Stimulated activated CD4-positive, alpha-beta T cell treated with anti-CD3 and anti-CD28 coated beads, Interleukin-1b, Interleukin-23, amount 100 ng/mL, for 24 hours (primary cell): ENCODE results near the gene ZSWIM4.
"Not testable (repeated sequence)": the region's sequence is repeated elsewhere in the genome, so short reads cannot be mapped to it uniquely, and the experiment has no call there.

Source experiments
- DNase-seq, 4 experiments: peaks; one replicate each; pipeline ENCODE4 v3.0.0-alpha.2; 2020; ENCODE audit warnings: low read depth in 4 of 4, low spot score in 1 of 4

The ZSWIM4 gene

DNA sequence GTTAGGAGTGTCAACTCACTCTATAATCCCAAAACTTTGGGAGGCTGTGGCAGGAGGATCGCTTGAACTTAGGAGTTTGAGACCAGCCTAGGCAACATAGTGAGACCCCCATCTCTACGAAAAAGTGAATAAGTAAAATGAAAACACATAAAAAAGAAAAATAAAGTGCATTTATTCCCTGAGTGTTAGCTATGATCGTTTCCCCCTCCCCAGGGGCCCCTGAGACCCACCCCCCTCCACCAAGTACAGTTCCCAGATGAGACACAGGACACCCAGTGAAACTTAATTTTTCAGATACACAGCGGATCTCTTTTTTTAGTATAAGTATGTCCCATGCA is 53.1 kb downstream of the ZSWIM4 start:
- DNase-seq = no peak

DNA sequence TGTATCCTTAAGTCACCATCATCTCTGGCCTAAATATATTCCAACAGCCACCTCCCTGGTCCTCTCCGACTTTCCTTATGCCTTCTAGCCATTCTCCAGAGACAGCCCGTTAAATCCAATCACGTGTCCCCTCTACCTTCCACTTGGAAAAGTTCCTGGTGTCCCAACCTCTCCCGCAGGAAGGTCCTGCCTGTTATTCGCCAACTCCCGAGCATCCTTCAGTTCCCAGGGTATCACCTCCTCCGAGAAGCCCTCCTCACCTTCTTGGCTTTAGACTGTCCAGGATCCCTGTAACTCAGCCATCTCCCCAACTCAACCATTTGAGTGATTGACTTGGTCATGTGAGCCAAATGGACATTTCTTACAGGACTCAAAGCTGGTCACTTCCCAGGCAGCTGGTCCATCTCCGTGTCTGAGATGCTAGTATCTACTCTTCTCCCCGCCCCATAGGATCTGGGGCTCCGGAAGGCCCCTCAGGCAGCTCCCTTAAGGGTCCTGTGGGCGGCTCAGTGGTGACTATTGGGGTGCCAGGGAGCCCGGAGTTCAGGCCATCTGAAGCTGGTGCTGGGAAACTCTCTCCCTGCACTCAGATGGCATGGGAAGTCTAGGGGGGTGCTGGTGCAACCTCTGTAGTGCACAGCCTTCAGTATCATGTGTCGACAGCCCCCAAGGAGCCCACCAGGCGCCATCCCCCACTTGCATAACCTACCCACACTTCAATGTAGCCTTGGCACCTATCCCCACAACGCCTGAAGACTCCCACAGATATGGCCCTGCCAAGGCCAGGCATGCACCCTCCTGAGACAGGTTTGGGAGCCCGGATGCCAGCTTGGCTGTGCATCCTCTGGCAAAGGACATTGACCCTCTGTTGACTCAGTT is 53.8 kb downstream of the ZSWIM4 start:
- no peak for DNase-seq

DNA sequence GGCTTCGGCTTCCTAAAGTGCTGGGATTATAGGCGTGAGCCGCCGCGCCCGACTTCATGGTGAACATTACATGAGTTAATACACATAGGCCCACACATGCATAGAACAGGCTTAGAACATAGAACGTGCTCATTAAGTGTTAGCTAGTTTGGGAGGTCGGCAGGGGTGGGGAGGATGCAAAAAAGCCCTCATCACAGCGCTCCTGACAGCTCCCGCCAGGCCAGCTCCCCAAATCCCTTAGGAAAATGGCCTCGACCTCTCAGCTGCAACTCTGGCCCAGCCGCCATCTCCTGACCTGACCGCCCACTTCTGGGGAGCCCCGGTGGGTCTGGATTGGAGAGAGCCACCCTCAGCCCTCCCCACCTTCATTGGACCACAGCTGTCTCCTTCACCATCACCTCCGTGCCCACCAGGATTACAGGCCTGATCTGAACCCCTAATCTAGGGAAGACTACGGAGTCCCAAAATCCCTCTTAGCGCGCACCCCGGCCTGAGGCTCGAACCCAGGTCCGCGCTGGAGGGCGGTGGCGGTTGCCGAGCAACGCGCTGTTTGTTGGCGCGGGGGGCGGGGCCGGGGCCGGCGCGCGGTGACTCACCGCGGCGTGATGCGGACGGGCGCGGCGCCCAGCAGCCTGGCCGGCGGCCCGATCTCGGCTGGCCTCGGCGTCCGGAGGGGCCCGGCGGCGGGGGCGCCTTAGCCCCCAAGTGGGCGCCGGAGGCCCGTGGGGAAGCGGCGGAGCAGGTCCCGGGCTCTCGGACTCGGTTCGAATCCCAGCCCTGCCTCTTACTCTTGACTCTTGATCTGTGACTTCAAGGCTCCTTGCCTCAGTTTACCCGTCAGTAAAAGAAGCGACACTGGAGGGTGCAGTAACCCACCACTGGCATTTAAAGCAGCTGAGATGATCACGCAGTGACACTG is 55.0 kb downstream of the ZSWIM4 start:
- DNase-seq = peak in 2 of 4 experiments; percentile 51 to 67

DNA sequence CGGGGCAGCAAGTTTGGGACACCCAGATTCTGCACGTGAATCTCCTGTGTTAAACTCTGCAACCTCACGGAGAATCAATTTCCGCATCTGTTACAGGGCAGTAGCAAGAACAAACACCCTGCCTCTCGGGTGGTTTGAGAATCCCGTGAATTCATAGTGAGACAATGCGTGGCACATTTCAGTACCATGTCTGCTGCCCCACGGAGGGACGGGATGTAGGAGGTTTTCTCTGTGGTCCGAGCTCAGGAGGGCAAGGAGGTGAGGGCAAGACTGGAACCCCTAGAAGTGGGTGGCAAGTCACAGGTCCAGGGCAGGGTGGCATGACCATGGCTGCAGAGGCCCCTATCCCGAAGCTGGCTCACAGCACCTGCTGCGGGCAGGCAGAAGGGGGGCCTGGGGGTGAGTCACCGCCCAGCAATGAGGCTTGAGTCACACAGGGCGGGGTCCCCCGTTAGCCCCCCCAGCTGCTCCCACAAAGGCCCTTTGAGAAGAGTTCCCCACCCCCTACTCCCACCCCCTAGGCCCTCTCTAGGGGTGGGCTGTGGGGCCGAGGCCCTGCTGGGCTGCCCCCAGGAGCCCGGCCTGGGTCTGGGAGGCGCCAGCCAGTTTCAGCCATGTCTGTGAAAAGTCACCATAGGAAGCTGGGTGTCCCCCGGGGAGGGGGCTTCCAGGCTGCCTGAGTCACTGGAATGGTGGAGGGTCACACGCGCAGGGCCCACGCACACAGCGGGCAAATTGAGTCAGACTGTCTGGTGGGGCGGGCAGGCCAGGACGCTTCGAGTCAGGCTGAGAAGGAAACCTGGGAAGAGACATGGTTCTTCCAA is 55.9 kb downstream of the ZSWIM4 start:
- peak in 1 of 4 experiments; percentile 47 for DNase-seq

DNA sequence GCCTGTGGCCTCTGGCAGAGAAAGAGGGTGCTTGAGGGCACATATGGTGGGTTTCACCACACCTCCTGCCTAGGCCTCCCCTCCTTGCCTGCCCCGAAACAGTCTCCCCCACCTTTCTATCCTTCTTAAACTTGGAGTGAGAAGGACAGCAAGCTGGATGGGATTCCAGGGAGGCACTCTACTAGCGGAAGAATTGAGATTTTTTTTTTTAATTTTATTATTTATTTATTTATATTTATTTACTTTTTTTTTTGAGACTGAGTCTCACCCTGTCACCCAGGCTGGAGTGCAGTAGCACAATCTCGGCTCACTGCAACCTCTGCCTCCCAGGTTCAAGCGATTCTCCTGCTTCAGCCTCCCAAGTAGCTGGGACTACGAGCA is 56.5 kb downstream of the ZSWIM4 start:
- DNase-seq = not testable (repeated sequence)

DNA sequence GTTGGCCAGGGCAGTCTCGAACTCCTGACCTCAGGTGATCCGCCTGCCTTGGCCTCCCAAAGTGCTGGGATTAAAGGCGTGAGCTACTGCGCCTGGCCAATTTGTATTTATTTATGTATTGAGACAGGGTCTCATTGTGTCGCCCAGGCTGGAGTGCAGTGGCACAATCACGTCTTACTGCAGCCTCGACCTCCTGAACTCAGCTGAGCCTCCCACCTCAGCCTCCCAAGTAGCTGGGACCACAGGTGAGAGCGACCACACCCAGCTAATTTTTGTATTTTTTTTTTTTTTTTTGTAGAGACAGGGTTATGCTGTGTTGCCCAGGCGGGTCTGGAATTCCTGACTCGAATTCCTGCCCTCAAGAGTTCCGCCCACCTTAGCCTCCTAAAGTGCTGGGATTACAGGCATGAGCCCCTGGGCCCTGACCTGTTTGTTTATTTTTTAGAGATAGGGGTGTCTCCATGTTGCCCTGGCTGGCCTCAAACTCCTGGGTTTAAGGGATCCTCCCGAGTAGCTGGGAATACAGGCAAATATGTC is 57.0 kb downstream of the ZSWIM4 start:
- DNase-seq = not testable (repeated sequence)

DNA sequence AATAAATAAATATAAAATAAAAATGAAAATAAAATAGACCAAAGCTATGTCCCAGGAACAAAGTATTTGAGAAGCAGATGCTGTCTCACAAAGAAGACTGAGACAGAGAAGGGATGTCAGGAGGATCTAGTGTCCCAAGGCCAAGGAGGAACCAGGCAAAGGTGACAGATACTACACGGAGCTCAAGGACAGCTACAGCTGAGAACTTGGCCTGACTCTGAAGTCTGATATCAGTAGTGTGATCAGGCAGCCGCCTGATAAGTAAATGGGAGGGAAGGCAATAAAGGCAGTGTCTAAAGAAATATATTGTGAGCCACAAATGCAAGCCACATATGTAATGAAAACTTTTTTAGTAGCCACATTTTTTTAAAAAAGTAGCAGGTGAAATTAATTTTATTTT is 61.3 kb downstream of the ZSWIM4 start:
- DNase-seq = no peak

DNA sequence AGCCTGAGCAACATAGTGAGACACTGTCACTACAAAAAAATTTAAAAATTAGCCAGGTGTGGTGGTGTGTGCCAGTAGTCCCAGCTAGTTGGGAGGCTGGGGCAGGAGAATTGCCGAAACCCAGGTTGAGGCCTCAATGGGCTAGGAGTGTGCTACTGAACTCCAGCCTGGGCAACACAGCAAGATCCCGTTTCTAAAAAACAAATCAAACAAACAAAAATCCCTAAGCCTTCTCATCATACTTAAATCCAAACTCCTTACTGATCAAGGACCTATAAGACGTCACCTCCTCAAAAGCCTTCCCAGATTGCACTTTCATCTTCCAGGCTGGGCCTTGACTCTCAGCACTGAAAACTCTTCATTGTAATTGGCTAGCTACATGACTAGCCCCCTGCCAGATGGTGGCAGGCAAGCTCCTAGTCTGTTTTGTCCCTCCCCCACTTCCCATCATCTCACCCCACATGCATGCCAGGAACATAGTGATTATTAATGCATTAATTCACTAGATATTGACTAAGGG is 64.2 kb downstream of the ZSWIM4 start:
- no peak for DNase-seq

DNA sequence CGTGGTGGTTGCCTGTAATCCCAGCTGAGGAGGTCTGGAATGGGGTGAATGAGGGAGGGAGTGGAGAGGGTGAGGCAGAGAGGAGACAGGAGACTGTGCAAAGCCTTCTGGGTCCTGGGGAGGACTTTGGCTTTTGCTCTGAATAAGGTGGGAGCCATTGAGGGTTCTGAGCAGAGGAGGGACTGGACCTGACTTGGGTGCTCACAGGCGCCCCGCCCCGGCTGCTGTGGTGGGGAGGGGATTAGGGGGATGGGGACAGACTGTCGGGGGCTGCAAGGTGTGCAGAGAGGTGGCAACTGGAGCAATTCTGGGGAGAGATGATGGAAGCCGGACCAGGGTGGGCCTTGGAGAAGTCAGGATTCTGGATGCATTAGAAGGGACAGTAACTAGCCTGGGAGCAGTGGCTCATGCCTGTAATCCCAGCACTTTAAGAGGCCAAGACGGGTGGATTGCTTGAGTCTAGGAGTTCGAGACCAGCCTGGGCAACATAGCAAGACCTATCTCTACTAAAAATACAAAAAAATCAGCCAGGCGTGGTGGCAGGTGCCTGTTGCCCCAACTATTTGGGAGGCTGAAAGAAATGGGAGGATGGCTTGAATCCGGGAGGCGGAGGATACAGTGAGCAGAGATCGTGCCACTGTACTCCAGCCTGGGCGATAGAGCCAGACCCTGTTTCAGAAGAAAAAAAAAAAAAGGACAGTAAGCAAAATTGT is 65.6 kb downstream of the ZSWIM4 start:
- DNase-seq = no peak

DNA sequence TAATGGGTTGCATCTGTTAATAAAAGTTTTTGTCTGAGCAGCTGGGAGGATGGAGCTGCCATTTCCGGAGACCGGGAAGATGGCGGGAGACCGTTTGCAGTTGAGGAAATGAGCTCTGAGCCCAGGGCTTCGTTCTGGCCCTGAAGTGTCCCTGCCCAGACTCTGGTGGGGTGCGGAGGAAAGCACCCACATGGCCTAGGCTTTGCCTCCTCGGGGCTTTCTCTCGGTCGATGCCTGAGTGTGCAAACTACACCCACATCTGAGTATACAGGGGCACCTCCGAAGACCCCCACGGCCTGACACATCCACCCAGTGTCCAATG is 66.1 kb downstream of the ZSWIM4 start:
- DNase-seq = no peak

DNA sequence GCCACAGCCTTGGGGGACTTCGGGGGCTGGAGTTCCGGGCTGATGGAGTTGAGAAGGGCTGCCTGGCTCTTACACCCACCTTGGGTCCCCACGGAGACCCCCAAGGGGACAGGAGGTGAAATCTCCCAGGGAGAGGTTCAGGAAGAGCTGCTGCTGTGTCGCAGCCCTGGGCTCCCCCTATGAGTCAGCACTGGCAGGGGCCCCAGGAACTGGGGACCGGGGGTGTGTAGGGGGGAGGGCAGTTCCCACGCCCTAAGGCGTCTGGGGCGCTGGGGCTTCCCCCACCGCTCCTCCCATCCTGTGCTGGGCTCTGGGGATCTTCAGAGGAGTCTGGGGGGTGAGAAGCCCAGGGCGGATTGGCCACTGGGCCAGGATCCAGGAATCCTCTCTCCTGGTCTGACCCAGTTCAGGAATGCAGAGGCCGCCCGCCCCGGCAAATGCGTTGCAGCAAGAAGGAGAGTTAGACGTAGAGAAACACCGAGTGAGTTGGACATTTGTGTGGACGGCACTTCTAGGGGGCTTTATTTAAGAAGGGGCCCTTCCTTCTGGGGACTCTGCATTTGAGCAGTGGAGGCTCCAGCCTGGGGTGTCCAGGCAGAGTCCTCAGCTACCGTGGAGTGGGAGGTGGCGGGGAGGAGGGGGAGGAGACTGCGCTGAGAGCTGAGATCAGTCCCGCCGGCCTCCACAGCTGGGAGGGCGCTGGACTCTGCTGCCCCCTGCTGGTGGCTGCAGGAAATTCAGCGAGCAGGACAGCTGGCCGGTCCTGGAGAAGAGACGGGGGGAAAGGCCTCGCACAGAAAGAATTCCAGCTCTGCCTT is 66.7 kb downstream of the ZSWIM4 start:
- peak; percentile 65 to 89 (median 80) for DNase-seq

DNA sequence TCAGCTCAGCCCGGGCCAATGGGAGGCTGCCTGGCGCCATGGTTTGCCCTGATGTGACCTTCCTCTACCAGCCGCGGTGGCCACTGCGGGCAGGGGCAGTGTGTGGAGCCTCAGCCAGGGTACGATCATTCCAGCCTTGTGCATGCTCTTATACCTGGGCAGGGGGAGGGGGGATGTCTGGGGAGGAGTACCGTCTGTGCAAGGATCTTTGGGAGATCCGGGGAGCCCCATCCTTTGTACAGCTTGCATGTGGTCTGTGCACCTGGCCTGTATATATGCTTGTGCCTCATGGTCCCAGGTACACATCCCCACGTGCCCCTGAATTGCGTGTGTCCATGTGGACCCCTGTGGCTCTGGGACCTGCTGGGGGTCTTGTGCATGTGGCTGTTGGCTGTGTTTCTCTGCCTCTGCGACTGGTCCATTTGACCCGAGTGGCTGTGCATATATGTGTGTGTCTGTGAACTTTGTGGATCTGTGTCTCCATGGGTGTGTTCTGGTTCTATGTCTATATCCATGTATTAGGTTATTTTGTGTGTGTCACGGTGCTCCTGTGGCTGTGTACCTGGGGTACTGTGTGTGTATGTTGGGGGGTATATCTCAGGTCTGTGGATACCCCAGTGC is 68.9 kb downstream of the ZSWIM4 start:
- no peak for DNase-seq

DNA sequence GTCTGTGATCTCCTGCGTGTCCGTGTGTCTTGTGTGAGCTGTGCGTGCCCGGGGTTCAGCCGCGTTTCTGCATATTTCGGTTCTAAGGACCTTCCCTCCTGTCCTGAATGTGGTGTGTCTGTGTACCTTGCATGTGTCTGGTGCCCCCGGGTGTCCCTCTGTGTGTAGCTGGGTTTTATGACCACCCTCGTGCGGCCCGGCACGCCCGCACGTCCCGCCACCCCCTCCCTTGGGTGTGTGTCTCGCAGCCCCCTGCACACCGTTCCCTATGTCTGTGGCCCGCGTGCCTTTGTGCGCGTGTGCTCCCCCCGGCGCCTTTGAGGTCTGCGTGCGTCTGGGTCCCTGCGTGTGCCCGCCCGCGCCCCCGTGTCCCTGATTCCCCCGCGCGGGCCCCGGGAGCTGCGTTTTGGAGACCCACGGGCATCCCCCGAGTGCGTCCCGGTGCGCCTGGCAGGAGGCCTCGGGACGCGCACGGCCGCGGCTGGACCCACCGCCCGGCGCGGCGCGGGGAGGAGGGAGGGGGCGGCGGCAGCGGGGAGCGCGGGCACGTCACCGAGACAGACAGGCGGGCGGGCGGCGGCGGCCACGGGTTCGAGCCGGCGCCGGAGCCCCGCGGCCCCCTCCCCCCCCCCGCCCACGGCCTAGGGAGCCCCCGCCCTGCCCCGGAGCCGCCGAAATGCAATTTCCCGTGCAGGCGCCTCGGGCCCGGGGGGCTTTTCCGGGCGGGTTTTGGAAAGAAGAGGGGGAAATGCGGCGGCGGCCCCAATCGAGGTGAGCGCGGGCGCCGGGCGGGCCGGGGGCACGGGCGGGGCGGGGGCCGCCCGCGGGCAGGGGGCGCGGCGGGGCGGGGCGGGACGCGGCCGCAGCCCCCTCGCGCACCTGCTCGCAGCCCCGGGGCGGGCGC is 69.7 kb downstream of the ZSWIM4 start:
- no peak for DNase-seq

DNA sequence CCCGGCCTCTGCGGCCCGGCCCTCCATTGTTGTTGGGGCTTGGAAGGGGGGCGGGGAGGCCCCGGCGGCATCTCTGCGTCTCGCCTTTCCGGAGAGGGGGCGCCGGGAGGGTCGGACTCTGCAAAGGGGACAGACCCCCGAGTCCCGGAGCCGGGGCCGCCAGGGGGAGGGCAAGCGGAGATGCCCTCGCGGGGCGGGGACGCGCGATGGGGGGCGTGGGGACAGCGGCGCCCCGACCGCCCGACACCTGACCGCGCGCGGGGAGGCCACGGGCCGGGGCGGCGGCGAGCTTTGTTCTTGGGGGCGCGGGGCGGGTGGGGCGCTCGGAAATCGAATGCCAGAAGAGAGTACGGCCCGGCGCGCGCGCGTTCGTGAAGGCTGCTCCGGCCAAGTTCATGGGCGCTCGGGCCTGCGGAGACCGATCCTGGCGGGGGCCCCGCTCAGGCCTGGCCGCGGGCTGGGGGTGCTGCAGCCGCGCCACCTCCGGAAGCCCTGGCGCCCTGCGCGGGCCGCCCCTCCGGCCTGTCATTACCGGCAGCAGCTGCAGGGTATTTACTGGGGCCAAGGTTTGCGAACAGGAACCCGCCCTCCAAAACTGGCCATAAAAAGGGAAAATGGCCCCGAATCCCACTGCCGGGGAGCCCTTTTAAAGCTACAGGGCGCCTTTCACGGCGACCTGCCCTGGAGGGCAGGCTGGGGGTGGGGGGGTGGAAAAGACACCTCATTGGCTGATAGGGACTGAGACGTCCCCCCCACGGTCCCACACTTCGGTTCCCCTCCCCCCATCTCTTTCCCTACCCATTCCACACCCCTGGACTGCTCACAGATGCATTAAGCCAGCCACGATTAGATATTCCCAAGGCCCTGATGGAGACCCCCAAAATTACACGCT is 70.6 kb downstream of the ZSWIM4 start:
- DNase-seq = no peak

DNA sequence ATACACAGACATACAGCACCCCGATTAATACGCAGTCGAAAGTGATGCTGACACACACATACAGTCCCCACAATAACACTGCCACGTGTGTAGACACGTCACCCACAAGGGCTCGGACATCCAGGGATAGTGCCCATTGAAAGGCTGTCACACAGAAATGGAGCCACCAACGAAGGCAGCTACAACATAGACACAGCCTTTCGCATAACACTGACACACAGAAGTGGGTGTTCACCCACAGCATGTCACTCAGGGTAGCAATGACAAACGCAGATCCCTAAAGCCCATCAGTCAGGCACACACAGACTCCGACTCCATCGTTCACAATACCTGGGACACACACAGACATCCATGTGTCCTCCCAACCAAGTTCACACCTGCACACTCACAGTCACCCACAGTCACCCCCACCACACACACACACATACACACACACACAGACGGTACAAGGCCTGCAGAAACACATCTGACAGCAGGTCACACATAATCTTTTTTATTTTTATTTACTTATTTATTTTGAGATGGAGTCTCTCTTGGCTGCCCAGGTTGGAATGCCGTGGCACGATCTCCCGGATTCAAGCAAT is 71.3 kb downstream of the ZSWIM4 start:
- DNase-seq = no peak

DNA sequence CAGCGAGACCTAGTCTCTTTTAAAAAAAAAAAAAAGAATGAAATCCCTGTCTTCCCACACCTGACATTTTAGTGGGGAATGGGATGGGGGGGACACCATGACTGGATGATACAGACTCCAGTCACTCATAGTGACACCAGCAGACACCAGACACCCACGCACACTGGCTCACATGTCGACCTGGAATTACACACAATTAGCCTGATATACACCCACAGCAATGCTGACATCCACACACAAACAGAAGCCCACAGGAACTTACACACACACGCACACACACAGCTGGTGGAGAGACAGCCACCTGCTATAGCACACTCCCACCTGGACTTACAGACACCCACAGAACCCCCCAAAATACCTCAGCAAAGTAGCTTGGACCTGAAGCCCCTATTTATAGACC is 73.4 kb downstream of the ZSWIM4 start:
- DNase-seq = no peak

DNA sequence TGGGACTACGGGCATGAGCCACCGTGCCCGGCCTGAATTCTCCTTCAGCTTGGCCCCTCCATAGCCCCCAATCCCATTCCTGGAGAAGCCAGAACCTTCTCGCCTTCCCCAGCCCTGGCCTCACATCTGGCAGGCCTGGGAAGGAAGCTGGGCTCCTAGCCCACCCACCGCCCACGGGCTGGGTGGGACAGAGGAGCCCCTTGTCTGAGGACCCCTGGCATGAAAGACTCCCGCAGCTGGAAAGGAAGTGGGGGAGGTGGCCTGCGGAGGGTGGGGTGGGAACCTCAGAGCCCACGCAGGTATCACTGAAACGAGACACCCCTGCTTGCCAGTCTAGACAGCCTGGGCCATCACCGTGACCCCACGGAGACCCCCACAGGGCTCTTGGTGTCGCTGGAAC is 74.0 kb downstream of the ZSWIM4 start:
- DNase-seq = no peak
